Progenitor cell of endocrine pancreas (in vitro differentiated cells): ENCODE measurements around the gene CAND2. TPM values are rescaled to one million over a fixed set of nuclear protein-coding genes. Genes with fewer than 3 reads are reported as not detected.

Experiments used
- DNase-seq: peaks from one replicate; pipeline ENCODE4 v3.0.0; 2021; ENCODE audit warnings: low spot score; ENCODE audit not compliant: unreplicated experiment
- H3K27ac Mint-ChIP-seq: 2 replicates; pipeline ENCODE4 v1.8.0; 2021; ENCODE audit warnings: mild to moderate bottlenecking, moderate library complexity, mixed read lengths
- H3K27me3 Mint-ChIP-seq: 2 replicates; pipeline ENCODE4 v1.8.0; 2021; ENCODE audit warnings: mixed read lengths
- H3K36me3 Mint-ChIP-seq: 2 replicates; pipeline ENCODE4 v1.8.0; 2022; ENCODE audit warnings: mixed read lengths; ENCODE audit not compliant: insufficient read depth
- H3K4me1 Mint-ChIP-seq: 2 replicates; pipeline ENCODE4 v1.8.0; 2021; ENCODE audit warnings: low read depth, mixed read lengths
- H3K4me3 Mint-ChIP-seq: 2 replicates; pipeline ENCODE4 v1.8.0; 2021; ENCODE audit warnings: low read depth, mild to moderate bottlenecking, moderate library complexity, mixed read lengths
- H3K9me3 Mint-ChIP-seq: 2 replicates; pipeline ENCODE4 v1.8.0; 2021; ENCODE audit warnings: low read depth, mixed read lengths
- total RNA-seq: library from RNA; stranded (reverse); gene quantifications from 2 replicates; pipeline ENCODE4 v1.2.1, GENCODE V29; 2021
- TF ChIP-seq, protein P1 (sequence below): fragments of 200-600 bp; sonication (generic); IDR thresholded peaks from one replicate; pipeline ENCODE4 v1.5.0; 2021; ENCODE audit warnings: antibody characterized with exemption, mild to moderate bottlenecking; ENCODE audit not compliant: unreplicated experiment

Gene CAND2
- total RNA-seq, 1 donor from 2014 or later, result 11.0 TPM

DNA sequence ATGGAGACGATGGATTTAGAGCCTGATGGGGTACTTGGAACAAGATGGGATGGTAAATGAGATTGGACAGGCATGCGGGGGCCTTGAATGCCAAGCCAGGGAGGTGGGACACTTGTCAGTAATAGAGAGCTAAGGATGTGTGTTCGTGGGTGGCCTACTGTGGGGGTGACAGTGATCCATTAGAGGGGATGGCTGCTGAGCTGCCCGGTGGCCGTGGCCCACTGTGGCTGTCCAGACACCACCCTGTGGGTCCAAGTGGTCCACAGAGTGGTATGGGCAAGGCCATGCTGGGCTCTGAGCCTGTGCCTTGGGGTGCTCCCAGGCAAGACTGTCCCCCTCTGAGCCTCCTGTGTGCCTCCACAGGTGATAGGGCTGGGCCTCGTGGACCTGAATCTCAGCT, 17.5 kb downstream of the CAND2 start:
- peaks cover under 1% of the 10 kb centered on the region for H3K27me3 Mint-ChIP-seq
- no peaks in the 10 kb centered on the region for H3K9me3 Mint-ChIP-seq
- no peak for DNase-seq
- peaks cover 4% of the 10 kb centered on the region for H3K36me3 Mint-ChIP-seq
- no peak overlapping the region for H3K4me3 Mint-ChIP-seq
- H3K4me1 Mint-ChIP-seq, result no peaks in the 10 kb centered on the region
- H3K27ac Mint-ChIP-seq, result peak overlapping the region; percentile 41
- TF ChIP-seq, protein P1, sequence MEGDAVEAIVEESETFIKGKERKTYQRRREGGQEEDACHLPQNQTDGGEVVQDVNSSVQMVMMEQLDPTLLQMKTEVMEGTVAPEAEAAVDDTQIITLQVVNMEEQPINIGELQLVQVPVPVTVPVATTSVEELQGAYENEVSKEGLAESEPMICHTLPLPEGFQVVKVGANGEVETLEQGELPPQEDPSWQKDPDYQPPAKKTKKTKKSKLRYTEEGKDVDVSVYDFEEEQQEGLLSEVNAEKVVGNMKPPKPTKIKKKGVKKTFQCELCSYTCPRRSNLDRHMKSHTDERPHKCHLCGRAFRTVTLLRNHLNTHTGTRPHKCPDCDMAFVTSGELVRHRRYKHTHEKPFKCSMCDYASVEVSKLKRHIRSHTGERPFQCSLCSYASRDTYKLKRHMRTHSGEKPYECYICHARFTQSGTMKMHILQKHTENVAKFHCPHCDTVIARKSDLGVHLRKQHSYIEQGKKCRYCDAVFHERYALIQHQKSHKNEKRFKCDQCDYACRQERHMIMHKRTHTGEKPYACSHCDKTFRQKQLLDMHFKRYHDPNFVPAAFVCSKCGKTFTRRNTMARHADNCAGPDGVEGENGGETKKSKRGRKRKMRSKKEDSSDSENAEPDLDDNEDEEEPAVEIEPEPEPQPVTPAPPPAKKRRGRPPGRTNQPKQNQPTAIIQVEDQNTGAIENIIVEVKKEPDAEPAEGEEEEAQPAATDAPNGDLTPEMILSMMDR, result no peak

DNA sequence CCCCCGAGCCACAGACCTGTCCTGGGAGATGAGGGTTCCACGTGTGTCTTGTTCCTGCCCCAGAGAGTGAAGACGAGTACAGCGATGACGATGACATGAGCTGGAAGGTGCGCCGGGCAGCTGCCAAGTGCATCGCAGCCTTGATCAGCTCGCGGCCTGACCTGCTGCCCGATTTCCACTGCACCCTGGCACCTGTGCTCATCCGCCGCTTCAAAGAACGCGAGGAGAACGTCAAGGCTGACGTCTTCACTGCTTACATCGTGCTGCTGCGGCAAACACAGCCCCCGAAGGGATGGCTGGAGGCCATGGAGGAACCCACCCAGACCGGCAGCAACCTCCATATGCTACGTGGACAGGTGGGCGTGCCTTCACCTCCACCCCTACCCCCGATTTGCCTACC, 18.6 kb downstream of the CAND2 start:
- Mint-ChIP-seq H3K27ac (peak overlapping the region; percentile 4), H3K4me3 (no peak overlapping the region), H3K36me3 (peaks cover 4% of the 10 kb centered on the region), H3K4me1 (no peaks in the 10 kb centered on the region), H3K9me3 (no peaks in the 10 kb centered on the region), H3K27me3 (no peaks in the 10 kb centered on the region)
- DNase-seq, result no peak
- TF ChIP-seq, protein P1, result no peak

DNA sequence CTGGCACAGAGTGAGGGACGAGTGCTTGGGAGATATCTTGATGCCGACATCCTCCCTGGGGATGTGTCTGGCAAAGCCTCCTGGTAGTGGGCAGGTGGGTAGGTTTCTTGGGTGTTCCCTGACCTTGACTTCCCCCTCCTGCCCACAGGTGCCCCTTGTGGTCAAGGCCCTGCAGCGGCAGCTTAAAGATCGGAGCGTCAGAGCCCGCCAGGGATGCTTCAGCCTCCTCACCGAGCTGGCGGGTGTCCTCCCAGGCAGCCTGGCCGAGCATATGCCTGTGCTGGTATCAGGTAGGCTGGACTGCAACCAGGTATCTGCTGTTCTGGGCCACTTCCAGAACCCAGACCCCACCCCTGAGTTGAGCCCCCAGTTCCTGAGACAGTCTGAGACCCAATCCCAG, 19.2 kb downstream of the CAND2 start:
- Mint-ChIP-seq H3K36me3 (peaks cover 4% of the 10 kb centered on the region), H3K4me3 (no peak overlapping the region), H3K27me3 (no peaks in the 10 kb centered on the region), H3K27ac (no peak overlapping the region), H3K9me3 (no peaks in the 10 kb centered on the region), H3K4me1 (no peaks in the 10 kb centered on the region)
- TF ChIP-seq, protein P1, result no peak
- no peak for DNase-seq

DNA sequence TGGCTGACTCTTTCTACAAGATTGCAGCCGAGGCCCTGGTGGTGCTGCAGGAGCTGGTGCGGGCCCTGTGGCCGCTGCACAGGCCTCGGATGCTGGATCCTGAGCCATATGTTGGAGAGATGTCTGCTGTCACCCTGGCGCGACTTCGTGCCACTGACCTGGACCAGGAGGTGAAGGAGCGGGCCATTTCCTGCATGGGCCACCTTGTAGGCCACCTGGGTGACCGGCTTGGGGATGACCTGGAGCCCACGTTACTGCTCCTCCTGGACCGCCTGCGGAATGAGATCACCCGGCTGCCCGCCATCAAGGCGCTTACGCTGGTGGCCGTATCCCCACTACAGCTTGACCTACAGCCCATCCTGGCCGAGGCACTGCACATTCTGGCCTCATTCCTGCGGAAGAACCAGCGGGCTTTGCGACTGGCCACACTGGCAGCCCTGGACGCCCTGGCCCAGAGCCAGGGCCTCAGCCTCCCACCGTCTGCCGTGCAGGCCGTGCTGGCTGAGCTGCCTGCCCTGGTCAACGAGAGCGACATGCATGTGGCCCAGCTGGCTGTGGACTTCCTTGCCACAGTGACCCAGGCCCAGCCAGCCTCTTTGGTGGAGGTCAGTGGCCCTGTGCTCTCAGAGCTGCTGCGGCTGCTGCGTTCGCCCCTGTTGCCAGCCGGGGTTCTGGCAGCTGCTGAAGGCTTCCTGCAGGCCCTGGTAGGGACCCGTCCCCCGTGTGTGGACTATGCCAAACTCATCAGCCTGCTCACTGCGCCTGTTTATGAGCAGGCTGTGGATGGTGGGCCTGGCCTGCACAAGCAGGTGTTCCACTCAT, 20.3 kb downstream of the CAND2 start:
- no peaks in the 10 kb centered on the region for H3K27me3 Mint-ChIP-seq
- TF ChIP-seq, protein P1, result no peak

DNA sequence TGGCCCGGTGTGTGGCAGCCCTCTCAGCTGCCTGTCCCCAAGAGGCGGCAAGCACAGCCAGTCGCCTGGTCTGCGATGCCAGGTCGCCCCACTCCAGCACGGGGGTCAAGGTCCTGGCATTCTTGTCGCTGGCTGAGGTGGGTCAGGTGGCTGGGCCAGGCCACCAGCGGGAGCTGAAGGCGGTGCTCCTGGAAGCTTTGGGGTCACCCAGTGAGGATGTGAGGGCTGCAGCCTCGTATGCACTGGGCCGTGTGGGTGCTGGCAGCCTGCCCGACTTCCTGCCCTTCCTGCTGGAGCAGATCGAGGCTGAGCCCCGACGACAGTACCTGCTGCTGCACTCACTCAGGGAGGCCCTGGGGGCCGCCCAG, 20.8 kb downstream of the CAND2 start:
- H3K9me3 Mint-ChIP-seq, result no peaks in the 10 kb centered on the region
- peaks cover 4% of the 10 kb centered on the region for H3K36me3 Mint-ChIP-seq
- TF ChIP-seq, protein P1, result no peak
- H3K27me3 Mint-ChIP-seq, result no peaks in the 10 kb centered on the region
- DNase-seq, result no peak
- H3K4me3 Mint-ChIP-seq, result no peak overlapping the region
- H3K27ac Mint-ChIP-seq, result no peak overlapping the region
- no peaks in the 10 kb centered on the region for H3K4me1 Mint-ChIP-seq

More for the DNA sequence above, 20.3 kb downstream of the CAND2 start:
- DNase-seq, result no peak
- H3K27ac Mint-ChIP-seq, result no peak overlapping the region
- H3K4me3 Mint-ChIP-seq, result no peak overlapping the region
- no peaks in the 10 kb centered on the region for H3K4me1 Mint-ChIP-seq
- H3K36me3 Mint-ChIP-seq, result peaks cover 4% of the 10 kb centered on the region
- no peaks in the 10 kb centered on the region for H3K9me3 Mint-ChIP-seq
